Amniotic epithelial cell (primary cell): ENCODE results near the gene SOX15.
"Not testable (repeated sequence)": the region's sequence is repeated elsewhere in the genome, so short reads cannot be mapped to it uniquely, and the experiment has no call there.

Source experiments
- DNase-seq: peaks from one replicate; pipeline ENCODE4 v3.0.0-alpha.2; 2010; ENCODE audit warnings: low read depth

Gene SOX15

DNA sequence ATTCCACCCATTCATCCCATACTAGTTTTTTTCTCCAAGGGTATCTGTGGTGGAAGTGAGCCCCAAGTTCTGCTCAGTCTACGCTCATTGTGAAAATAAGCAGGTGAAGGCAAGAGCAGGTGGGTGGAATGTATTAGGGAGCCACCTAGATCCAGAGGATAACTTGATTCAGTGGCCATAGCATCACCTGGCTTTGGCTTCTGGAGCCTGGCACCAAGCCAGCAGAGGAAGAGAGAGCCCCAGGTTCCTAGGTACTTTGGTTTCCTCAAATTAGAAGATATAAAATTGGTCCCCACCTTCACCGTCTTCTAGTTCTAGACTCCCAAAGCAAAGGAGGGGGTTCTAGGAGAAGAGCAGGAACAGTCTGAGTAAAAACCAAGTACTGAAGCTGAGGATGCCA lies 20.7 kb upstream of the SOX15 start:
- no peak for DNase-seq

GRCh38 chr17:7606280-7606679 lies 16.4 kb upstream of the SOX15 start:
- no peak for DNase-seq

- not testable (repeated sequence) for DNase-seq
Observed at GRCh38 chr17:7597561-7597960, 7.7 kb upstream of the SOX15 start.

- DNase-seq, result no peak
Observed at GRCh38 chr17:7593296-7593695, 3.4 kb upstream of the SOX15 start.

DNA sequence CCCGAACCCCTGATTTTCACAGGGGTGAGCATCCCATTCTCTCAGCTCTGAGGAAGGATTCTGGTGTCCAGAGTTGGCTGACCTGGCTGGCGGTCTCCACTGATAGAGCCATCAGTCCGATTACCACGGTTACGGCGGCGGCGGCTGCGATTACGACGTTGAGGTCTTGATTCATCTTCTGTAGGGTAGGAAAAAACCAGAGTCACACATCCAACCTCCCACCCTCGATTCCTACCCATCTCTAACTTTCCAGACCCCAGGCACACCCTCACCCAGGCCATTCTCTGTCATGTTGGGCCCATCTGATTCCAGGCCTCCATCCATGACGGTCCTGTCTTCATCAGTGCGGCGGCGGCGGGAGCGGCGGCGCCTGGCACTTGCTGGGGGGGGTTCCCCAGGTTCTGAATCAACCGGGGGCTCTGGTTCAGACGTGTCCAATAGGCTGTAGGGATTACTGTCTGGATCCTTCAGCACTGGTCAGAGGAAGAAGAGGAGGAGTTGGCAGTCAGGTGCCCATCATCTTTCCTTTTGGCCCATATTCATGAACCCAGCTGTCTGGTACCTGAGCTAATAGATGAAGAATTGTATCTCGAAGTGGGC lies 2.6 kb upstream of the SOX15 start:
- no peak for DNase-seq

- DNase-seq, result no peak
Observed at GRCh38 chr17:7591596-7591995, 1.7 kb upstream of the SOX15 start.

DNA sequence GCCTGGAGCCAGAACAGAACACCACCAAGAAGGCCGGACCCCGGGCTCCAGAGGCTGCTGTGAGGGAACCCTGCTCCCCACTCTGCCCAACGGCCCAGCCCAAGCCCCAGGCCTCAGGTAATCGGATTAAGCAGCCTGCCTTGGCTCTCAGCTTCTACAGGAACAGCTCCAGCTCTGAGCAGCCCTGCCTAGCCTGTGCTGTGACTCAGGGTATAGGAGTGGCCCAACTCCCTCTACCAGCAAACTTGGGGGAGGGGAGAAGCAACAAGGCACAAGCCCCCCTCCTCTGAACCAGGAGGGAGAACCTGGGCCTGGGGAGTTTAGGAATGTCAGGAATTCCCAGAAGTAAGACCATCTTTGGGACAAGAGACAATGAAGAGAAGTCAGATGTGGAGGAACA lies 849 bp upstream of the SOX15 start:
- peak; percentile 64 for DNase-seq

DNA sequence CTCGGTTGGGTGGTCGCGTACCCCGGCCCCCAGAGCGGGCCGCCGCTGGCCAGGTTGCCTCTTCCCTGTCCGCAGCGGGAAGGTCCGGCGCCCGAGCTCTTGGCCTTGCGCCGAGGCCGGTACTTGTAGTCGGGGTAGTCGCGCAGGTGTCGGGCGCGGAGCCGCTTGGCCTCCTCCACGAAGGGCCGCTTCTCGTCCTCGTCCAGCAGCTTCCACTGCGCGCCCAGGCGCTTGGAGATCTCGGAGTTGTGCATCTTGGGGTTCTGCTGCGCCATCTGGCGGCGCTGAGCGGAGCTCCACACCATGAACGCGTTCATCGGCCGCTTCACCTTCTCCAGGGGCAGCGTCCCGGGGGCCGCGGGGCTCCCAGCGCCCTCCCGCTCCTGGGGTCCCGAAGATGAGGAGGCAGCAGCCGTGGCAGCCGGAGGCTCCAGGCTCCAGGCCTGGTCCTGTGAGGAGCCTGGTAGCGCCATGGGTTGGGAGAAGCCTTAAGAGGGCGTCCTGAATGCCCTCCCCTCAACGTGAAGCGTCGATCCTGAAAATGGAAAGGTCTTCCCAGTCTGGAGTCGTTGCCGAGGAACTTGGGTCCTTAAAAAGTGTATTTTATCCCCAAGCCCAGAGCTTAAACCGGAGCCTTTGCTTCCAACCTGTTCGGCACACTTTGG lies 558 bp downstream of the SOX15 start:
- DNase-seq, result peak; percentile 77

- no peak for DNase-seq
Observed at GRCh38 chr17:7588553-7589203, 1.2 kb downstream of the SOX15 start.

DNA sequence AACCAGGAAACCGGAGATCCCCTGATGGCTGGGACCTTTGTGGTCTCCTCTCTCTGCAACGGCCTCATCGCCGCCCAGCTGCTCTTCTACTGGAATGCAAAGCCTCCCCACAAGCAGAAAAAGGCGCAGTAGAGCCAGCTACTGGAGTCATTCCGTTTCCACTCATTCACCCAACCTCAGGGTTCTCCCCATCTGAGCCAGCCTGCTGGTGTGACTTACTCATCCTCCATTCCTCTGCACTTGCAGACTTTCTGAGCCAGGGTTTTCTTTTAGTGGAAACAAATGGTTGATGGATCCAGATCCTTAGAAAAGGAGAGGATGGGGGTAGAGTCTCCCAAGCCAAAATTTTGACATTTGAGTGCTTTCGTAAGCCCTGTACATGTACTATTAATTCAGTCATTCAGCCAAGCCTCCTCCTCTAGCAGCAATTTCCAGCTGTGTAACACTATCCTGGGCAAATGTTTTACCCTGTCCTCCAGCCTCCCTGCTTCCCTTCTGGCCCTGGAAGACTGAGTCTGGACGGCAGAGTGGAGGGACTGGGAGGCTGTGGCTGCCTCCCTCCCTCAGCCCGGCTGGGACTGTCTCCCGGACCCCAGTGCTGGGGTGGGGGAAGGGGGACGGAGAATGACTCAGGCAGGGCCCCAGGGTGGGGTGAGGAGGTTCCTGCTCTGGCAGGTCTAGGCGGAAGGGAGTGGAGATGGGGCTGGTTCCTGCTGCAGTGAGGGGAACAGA lies 2.3 kb downstream of the SOX15 start:
- DNase-seq, result peak; percentile 94

DNA sequence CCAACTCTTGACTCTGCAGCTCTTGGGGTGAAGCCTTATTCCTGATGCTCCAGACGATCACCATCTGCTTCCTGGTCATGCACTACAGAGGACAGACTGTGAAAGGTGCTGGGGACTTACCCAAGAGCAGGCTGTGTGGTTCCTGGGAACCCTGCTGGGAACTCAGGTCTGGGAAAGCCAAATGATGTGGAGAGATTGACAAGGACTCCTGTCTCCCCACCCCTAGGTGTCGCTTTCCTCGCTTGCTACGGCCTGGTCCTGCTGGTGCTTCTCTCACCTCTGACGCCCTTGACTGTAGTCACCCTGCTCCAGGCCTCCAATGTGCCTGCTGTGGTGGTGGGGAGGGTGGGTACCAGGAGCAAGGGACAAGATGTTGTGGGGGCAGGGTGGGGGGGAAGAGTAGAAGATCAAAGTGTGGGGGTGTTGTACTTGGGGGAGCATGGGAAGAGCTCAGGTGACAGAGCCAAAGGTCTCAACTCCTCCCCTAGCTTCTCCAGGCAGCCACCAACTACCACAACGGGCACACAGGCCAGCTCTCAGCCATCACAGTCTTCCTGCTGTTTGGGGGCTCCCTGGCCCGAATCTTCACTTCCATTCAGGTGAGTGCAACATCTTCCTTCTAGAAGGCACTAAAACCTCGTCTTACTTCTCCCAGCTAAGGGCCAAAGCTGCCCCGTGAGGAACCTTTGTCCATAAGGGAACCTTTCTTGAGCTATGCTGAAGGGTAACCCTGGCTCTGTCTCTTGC lies 3.0 kb downstream of the SOX15 start:
- DNase-seq, result no peak

GRCh38 chr17:7583253-7584109 lies 6.4 kb downstream of the SOX15 start, which contains the start of gene MPDU1:
MPDU1 (plus strand) TSS chr17:7583852; CDS start chr17:7583863, 11 bp downstream.
- peak; percentile 95 for DNase-seq

DNA sequence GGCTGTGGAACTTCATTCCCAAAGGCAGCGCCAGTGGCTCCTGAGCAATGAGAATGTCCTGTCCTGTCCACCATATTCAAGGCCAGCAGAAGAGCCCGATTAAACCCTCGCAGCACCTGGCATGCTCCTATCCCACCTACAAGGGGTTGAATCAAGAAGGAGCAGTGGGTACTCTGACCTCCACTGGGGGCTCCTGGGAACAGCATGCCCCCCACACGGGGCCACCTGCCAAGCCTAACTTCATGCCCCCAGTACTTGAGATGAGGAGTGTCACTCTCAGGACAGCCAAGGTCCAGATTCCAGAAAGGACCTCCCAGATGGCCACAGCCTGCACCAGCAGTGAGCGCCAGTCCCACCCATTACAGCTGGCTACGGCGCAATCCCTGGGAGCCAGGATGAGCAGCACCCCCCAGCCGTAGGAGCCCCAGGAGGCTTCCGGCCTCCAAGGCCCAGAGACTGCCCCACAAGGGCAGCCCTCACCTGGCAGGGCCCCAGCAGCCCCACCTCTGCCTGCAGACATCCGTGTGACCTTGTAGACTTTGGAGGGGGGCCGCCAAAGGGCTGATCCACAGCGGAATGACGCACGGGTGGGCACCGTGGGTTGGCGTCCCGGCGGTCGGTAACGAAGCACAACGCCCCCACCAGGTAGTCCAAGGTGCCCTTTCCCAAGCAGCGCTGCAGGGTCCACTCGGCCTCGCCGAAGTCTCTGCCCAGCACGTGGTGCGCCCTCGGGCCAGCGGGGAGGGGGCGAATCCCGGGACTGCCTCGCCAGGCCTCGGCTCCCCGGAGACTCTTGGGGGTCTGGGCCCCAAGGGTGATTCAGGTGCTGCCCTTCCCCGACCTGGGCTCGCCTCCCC lies 7.3 kb downstream of the SOX15 start:
- DNase-seq, result no peak

DNA sequence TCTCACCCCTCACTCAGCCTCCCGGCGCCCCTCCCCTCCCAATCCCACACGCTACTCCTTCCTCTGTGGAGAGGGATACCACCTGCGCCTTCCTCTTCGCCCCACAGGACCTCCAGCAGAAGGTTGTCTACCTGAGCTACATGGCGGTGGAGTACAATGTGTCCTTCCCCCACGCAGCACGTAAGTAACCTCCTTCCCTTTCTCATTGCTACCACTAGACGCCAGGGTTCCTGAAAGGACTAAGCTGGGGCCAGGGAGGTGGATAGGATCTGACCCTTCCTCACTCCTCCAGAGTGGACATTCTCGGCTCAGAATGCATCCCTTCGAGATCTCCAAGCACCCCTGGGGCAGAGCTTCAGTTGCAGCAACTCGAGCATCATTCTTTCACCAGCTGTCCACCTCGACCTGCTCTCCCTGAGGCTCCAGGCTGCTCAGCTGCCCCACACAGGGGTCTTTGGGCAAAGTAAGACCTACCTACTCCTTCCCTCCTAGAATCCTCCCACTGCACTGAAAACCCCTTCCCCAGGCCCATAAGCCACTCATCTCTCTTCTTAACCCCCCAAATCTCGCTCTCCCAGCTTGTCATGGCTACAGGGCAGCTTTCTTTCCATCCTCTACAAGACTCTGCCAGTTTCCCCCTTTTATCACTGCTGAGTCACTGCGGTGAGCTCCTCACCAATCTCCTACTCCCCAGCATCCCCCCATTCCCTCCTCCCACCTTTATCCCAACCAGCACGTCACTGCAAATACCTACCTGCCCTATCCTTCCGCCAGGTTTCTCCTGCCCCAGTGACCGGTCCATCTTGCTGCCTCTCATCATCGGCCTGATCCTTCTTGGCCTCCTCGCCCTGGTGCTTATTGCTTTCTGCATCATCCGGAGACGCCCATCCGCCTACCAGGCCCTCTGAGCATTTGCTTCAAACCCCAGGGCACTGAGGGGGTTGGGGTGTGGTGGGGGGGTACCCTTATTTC lies 9.0 kb downstream of the SOX15 start:
- DNase-seq, result peak; percentile 75

DNA sequence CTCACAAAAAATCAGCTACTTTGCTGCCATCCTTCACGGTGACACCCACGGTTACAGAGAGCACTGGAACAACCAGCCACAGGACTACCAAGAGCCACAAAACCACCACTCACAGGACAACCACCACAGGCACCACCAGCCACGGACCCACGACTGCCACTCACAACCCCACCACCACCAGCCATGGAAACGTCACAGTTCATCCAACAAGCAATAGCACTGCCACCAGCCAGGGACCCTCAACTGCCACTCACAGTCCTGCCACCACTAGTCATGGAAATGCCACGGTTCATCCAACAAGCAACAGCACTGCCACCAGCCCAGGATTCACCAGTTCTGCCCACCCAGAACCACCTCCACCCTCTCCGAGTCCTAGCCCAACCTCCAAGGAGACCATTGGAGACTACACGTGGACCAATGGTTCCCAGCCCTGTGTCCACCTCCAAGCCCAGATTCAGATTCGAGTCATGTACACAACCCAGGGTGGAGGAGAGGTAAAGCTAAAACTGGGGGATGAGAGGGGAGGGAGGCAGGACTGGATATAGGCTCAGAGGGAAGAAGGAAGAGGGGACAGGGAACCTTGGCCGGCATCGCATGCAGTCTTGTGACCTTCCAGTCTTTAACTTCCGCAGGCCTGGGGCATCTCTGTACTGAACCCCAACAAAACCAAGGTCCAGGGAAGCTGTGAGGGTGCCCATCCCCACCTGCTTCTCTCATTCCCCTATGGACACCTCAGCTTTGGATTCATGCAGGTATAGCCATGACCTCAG lies 9.9 kb downstream of the SOX15 start:
- no peak for DNase-seq

GRCh38 chr17:7579001-7579833 lies 10.7 kb downstream of the SOX15 start, which contains the start of gene CD68:
CD68 (plus strand) TSS chr17:7579638; CDS start chr17:7579678, 40 bp downstream.
- peak; percentile 93 for DNase-seq
